GM23338 (cell line): Measurements from ENCODE around the gene C9orf85. TPM values are rescaled to one million over a fixed set of nuclear protein-coding genes. Genes with fewer than 3 reads are reported as not detected.

Experiments
- ATAC-seq: fragments of 200-7000 bp; cut with Tn5 transposase; 3 replicates; pipeline ENCODE4 v1.9.1; 2020
- DNase-seq: peaks from one replicate; pipeline ENCODE4 v3.0.0-alpha.2; 2015; ENCODE audit warnings: low spot score
- H2AFZ ChIP-seq: fragments of 200-600 bp; sonication (generic); 2 replicates; pipeline ENCODE4 v1.8.0; 2016; ENCODE audit warnings: antibody characterized with exemption, mild to moderate bottlenecking, moderate library complexity
- H3F3A ChIP-seq: fragments of 200-600 bp; sonication (generic); replicated peaks from 2 replicates; pipeline ENCODE4 v1.8.0; 2017; ENCODE audit warnings: antibody characterized with exemption, mixed run types, low read depth
- H3K27ac ChIP-seq: fragments of 200-600 bp; sonication (generic); 2 replicates; pipeline ENCODE4 v1.6.1; 2016; ENCODE audit warnings: low read depth
- H3K27me3 ChIP-seq: fragments of 200-600 bp; sonication (generic); 2 replicates; pipeline ENCODE4 v1.8.0; 2016; ENCODE audit warnings: mild to moderate bottlenecking, mixed run types, moderate library complexity; ENCODE audit not compliant: insufficient read depth
- H3K36me3 ChIP-seq: fragments of 200-600 bp; sonication (generic); 2 replicates; pipeline ENCODE4 v1.8.0; 2016; ENCODE audit warnings: mild to moderate bottlenecking; ENCODE audit not compliant: insufficient read depth
- H3K4me1 ChIP-seq: fragments of 200-600 bp; sonication (generic); 2 replicates; pipeline ENCODE4 v1.8.0; 2016; ENCODE audit warnings: mild to moderate bottlenecking, moderate library complexity; ENCODE audit not compliant: insufficient read depth
- H3K4me2 ChIP-seq: fragments of 200-600 bp; sonication (generic); 2 replicates; pipeline ENCODE4 v1.7.1; 2017; ENCODE audit warnings: mixed run types
- H3K4me3 ChIP-seq: fragments of 200-600 bp; sonication (generic); 2 replicates; pipeline ENCODE4 v1.6.1; 2016; ENCODE audit warnings: mixed run types
- H3K79me2 ChIP-seq: fragments of 200-600 bp; sonication (generic); replicated peaks from 2 replicates; pipeline ENCODE4 v1.8.0; 2017; ENCODE audit warnings: mild to moderate bottlenecking; ENCODE audit not compliant: insufficient read depth
- H3K9me2 ChIP-seq: fragments of 200-600 bp; sonication (generic); 2 replicates; pipeline ENCODE4 v1.8.0; 2017; ENCODE audit not compliant: insufficient read depth
- H4K20me1 ChIP-seq: fragments of 200-600 bp; sonication (generic); replicated peaks from 2 replicates; pipeline ENCODE4 v1.8.0; 2017; ENCODE audit warnings: mild to moderate bottlenecking; ENCODE audit not compliant: insufficient read depth
- H3K27ac Mint-ChIP-seq: 2 replicates; pipeline ENCODE4 v1.8.0; 2020; ENCODE audit warnings: inconsistent platforms, mild to moderate bottlenecking, moderate library complexity, mixed read lengths
- H3K27me3 Mint-ChIP-seq: 3 replicates; pipeline ENCODE4 v1.8.0; 2022; ENCODE audit warnings: low read depth, mild to moderate bottlenecking, moderate library complexity, mixed read lengths, inconsistent platforms; ENCODE audit not compliant: insufficient read depth, poor library complexity
- H3K36me3 Mint-ChIP-seq: 3 replicates; pipeline ENCODE4 v1.8.0; 2021; ENCODE audit warnings: low read depth, mild to moderate bottlenecking, inconsistent platforms, moderate library complexity, mixed read lengths
- H3K4me1 Mint-ChIP-seq: 3 replicates; pipeline ENCODE4 v1.8.0; 2020; ENCODE audit warnings: mild to moderate bottlenecking, inconsistent platforms, mixed read lengths
- H3K4me3 Mint-ChIP-seq: 3 replicates; pipeline ENCODE4 v1.8.0; 2021; ENCODE audit warnings: moderate library complexity, mild to moderate bottlenecking, inconsistent platforms, mixed read lengths
- H3K9me3 Mint-ChIP-seq: 3 replicates; pipeline ENCODE4 v1.8.0; 2020; ENCODE audit warnings: moderate library complexity, mild to moderate bottlenecking, inconsistent platforms, mixed read lengths
- CREB1 ChIP-seq: fragments of 250-450 bp; sonication (Bioruptor Pico); IDR thresholded peaks from 2 replicates; pipeline ENCODE4 v1.5.0; 2020; ENCODE audit warnings: low read depth, mild to moderate bottlenecking, moderate library complexity
- EZH2 ChIP-seq: fragments of 200-600 bp; sonication (generic); IDR thresholded peaks from one replicate; pipeline ENCODE4 v1.8.0; 2017; ENCODE audit warnings: antibody characterized with exemption, mild to moderate bottlenecking, low read depth; ENCODE audit not compliant: unreplicated experiment
- EZH2phosphoT487 ChIP-seq: fragments of 200-600 bp; sonication (generic); IDR thresholded peaks from one replicate; pipeline ENCODE4 v1.8.1; 2018; ENCODE audit warnings: antibody characterized with exemption; ENCODE audit not compliant: unreplicated experiment
- JUNB ChIP-seq: IDR thresholded peaks from one replicate; pipeline ENCODE4 v1.6.1; 2016; ENCODE audit warnings: antibody characterized with exemption; ENCODE audit not compliant: unreplicated experiment
- NANOG ChIP-seq: IDR thresholded peaks from 2 replicates; pipeline ENCODE4 v1.6.1; 2016; ENCODE audit warnings: antibody characterized with exemption, borderline replicate concordance
- ZNF114 ChIP-seq: fragments of 250-450 bp; sonication (Bioruptor Pico); IDR thresholded peaks from 2 replicates; pipeline ENCODE4 v1.5.0; 2020; ENCODE audit warnings: mild to moderate bottlenecking, moderate library complexity
- ZNF462 ChIP-seq: fragments of 250-450 bp; sonication (Bioruptor Pico); IDR thresholded peaks from 2 replicates; pipeline ENCODE4 v1.5.0; 2020; ENCODE audit warnings: mild to moderate bottlenecking, moderate library complexity
- polyA plus RNA-seq: library from polyadenylated mRNA; unstranded; fragments of >200 nt; fragmentation: Nextera tagmentation; extraction: Ambion mirVana; gene quantifications from 2 replicates; pipeline ENCODE4 v1.2.1, GENCODE V29; 2016
- total RNA-seq: library from RNA; depleted of rRNA; stranded (reverse); fragments of >200 nt; shearing (Covaris generic); gene quantifications from 2 replicates; pipeline ENCODE4 v1.2.3, GENCODE V29; 2014
- TF ChIP-seq, protein P1 (sequence below): IDR thresholded peaks from one replicate; pipeline ENCODE4 v1.6.1; 2018; ENCODE audit warnings: antibody characterized with exemption; ENCODE audit not compliant: unreplicated experiment

Gene C9orf85
- total and polyA plus RNA-seq, 2 experiments from 2014 or later, result 10.3 to 20.8 TPM

GRCh38 chr9:71876829-71877228, 34.6 kb upstream of the C9orf85 start:
- peaks cover 33% of the 10 kb centered on the region for H3K4me1 ChIP-seq
- peaks cover 2% of the 10 kb centered on the region; the same call in 1 of the 3 replicates for H3K9me3 Mint-ChIP-seq
- no peaks in the 10 kb centered on the region for H3K9me2 ChIP-seq
- H3F3A ChIP-seq, result no peaks in the 10 kb centered on the region
- no peak overlapping the region for H3K27ac ChIP-seq
- no peak overlapping the region for H2AFZ ChIP-seq
- no peak overlapping the region for H3K27ac Mint-ChIP-seq
- H3K36me3 Mint-ChIP-seq, result peaks cover 26% of the 10 kb centered on the region
- DNase-seq (no peak), ATAC-seq (no peak)
- peaks cover 26% of the 10 kb centered on the region for H3K4me1 Mint-ChIP-seq
- H4K20me1 ChIP-seq, result peaks cover 72% of the 10 kb centered on the region
- no peak overlapping the region for H3K4me3 Mint-ChIP-seq
- no peak overlapping the region for H3K4me3 ChIP-seq
- no peak for TF ChIP-seq EZH2phosphoT487
- no peak for TF ChIP-seq NANOG
- no peak for TF ChIP-seq ZNF114 (CRISPR knock-in tag)
- no peak for TF ChIP-seq EZH2
- TF ChIP-seq JUNB, result no peak
- no peak for TF ChIP-seq CREB1 (CRISPR knock-in tag)
- H3K27me3 ChIP-seq, result no peaks in the 10 kb centered on the region
- peaks cover 100% of the 10 kb centered on the region for H3K79me2 ChIP-seq
- H3K27me3 Mint-ChIP-seq, result no peaks in the 10 kb centered on the region
- peaks cover 5% of the 10 kb centered on the region; the same call in 1 of the 2 replicates for H3K36me3 ChIP-seq
- no peak overlapping the region for H3K4me2 ChIP-seq

DNA sequence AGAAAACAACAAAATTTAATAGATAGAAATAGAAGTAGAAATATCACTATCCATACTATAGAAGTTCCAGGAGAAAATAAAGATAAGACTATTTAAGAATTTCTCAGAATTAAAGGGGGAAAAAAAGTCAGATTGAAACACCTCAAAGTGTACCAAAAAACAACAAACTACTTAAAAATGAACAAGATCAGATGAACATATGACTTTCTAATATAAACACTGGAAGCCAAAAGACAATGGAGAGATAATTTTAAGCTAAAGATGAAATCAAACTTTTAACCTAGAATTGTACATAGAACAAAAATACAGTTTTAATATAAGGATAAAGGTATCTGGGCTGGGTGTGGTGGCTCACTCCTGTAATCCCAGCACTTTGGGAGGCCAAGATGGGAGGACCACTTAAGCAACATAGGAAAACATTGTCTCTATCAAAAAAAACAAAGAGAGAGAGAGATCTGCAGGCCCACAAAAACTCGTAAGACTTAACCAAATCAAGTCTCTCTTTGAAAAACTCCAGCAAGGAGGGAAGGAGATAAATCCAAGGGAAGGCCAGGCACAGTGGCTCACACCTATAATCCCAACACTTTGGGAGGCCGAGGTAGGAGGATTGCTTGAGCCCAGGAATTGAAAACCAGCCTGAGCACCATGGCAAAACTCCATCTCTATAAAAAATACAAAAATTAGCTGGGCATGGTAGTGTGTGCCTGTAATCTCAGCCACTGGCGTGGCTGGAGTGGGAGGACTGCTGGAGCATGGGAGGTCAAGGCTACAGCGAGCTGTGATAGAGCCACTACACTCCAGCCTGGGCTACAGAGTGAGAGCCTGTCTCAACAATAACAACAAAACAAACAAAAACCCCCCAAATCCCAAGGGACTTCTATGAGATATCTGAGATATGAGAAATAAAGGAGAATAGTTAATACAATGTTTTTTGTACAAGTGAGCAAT, 32.8 kb upstream of the C9orf85 start:
- Mint-ChIP-seq H3K27me3 (peaks cover 2% of the 10 kb centered on the region), H3K9me3 (peaks cover 7% of the 10 kb centered on the region), H3K36me3 (peaks cover 36% of the 10 kb centered on the region), H3K27ac (no peak overlapping the region), H3K4me3 (no peak overlapping the region; the same call in 2 of the 3 replicates), H3K4me1 (peaks cover 27% of the 10 kb centered on the region)
- Histone ChIP-seq H3K4me3 (no peak overlapping the region), H3F3A (no peaks in the 10 kb centered on the region), H3K4me2 (no peak overlapping the region), H3K79me2 (peaks cover 100% of the 10 kb centered on the region), H3K36me3 (peaks cover 5% of the 10 kb centered on the region; the same call in 1 of the 2 replicates), H3K27ac (no peak overlapping the region), H3K4me1 (peaks cover 33% of the 10 kb centered on the region), H3K9me2 (no peaks in the 10 kb centered on the region), H2AFZ (no peak overlapping the region), H3K27me3 (no peaks in the 10 kb centered on the region), H4K20me1 (peaks cover 83% of the 10 kb centered on the region)
- no peak for DNase-seq
- ATAC-seq, result no peak
- no peak for TF ChIP-seq ZNF462 (CRISPR knock-in tag)
- TF ChIP-seq CREB1 (CRISPR knock-in tag), result no peak
- TF ChIP-seq, protein P1, sequence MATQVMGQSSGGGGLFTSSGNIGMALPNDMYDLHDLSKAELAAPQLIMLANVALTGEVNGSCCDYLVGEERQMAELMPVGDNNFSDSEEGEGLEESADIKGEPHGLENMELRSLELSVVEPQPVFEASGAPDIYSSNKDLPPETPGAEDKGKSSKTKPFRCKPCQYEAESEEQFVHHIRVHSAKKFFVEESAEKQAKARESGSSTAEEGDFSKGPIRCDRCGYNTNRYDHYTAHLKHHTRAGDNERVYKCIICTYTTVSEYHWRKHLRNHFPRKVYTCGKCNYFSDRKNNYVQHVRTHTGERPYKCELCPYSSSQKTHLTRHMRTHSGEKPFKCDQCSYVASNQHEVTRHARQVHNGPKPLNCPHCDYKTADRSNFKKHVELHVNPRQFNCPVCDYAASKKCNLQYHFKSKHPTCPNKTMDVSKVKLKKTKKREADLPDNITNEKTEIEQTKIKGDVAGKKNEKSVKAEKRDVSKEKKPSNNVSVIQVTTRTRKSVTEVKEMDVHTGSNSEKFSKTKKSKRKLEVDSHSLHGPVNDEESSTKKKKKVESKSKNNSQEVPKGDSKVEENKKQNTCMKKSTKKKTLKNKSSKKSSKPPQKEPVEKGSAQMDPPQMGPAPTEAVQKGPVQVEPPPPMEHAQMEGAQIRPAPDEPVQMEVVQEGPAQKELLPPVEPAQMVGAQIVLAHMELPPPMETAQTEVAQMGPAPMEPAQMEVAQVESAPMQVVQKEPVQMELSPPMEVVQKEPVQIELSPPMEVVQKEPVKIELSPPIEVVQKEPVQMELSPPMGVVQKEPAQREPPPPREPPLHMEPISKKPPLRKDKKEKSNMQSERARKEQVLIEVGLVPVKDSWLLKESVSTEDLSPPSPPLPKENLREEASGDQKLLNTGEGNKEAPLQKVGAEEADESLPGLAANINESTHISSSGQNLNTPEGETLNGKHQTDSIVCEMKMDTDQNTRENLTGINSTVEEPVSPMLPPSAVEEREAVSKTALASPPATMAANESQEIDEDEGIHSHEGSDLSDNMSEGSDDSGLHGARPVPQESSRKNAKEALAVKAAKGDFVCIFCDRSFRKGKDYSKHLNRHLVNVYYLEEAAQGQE, result no peak
- TF ChIP-seq EZH2phosphoT487, result no peak
